ENCODE data around the gene INO80B. TPM values are rescaled to one million over a fixed set of nuclear protein-coding genes. Genes with fewer than 3 reads are reported as not detected.

Gene INO80B
- total and polyA plus RNA-seq, 2 of the 8 experiments (the other 6 are each of a cell fraction or from before 2014, with no cell fraction given) = 3.9 to 18.5 TPM

DNA sequence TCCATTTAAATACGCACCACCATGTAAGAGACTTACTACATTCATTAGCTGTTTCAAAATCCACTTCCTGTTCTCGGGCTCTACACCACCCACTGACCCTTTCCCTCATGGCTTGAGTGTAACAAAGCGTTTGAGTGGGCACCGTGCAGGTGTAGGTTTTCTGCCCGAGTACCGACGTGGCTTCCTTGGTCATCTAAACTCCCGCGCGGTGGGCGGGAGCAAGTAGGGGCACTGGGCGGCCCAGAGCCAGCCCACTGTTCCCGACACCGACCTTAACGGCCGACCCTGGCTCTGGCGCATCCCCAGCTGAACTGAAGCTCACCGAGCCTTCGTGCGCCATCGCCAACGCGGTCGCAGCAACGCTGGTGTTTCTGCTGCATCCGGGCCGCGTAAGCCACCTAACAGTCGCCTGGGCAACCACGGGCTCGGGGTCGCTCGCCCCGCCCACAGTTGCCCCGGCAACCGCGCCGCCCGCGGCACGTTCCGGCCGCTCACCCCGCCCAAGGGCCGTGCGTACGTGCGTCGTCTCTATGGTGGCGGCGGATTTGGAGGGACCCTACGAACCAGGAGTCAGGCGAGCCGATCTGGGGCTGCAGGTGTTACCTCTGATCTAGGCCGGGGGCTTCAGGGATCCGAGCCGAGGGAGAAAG is 33.5 kb upstream of the INO80B start, which contains the start of the genes C2orf81 and WDR54:
Gene C2orf81 (minus strand): TSS at position 399 of the 650 bp plus-strand sequence. CDS start 59 bp downstream, at position 340.
Gene WDR54 (plus strand): TSS at position 510 of the 650 bp plus-strand sequence. CDS start 424 bp downstream, outside the sequence.
- no peaks in the 10 kb centered on the region for H3K79me2 ChIP-seq (ENCODE audit: control insufficient read depth in 1 of 2, insufficient read depth in 2 of 2, low read length in 2 of 2)
- H3K9ac ChIP-seq (replicated peaks in 1 of 4; ENCODE audit: extremely low read depth in 1 of 4, low read depth in 3 of 4, low read length in 3 of 4) = peak within 1 kb of the TSS in 3 of 4 experiments; percentile 62 to 76 (median 75); a peak in 6 of 7 replicates
- peak within 1 kb of the TSS; percentile 63 for H3K56ac ChIP-seq (replicated peaks; ENCODE audit: insufficient read length, low read depth, low read length)
- H3K27ac ChIP-seq (ENCODE audit: low read depth, low read length) = peak within 1 kb of the TSS; percentile 51; the same call in 1 of the 2 replicates
- H2BK12ac ChIP-seq (ENCODE audit: low read depth, low read length) = no peak within 1 kb of the TSS
- peak within 1 kb of the TSS; percentile 50 for H4K5ac ChIP-seq (ENCODE audit: insufficient read length, low read depth, low read length)
- FAIRE-seq = no peak
- CTCF ChIA-PET (ENCODE audit: partially characterized antibody) = interaction anchor here (0.6 to 1.3 kb wide), 2 partner anchors 54 to 125 kb away, joined by 3 to 4 read pairs; no protein-coding TSS in a partner anchor
- peak within 1 kb of the TSS; percentile 51 to 92 (median 74) for H3K4me3 ChIP-seq (ENCODE audit: extremely low read depth in 1 of 4, insufficient read depth in 2 of 4, low read depth in 3 of 4, low read length in 4 of 4)
- peaks cover 10% of the 10 kb centered on the region for H3K23me2 ChIP-seq (ENCODE audit: low read depth, low read length)
- H3K36me3 ChIP-seq (ENCODE audit: control insufficient read depth in 2 of 4, insufficient read depth in 4 of 4, low read length in 3 of 4) = peaks cover 0 to 19% (median 7%) of the 10 kb centered on the region in 4 experiments; a peak in 6 of 8 replicates
- no peak within 1 kb of the TSS for H3K23ac ChIP-seq (ENCODE audit: insufficient read length)
- H3K4ac ChIP-seq (replicated peaks; ENCODE audit: insufficient read length, low read depth, low read length) = peak within 1 kb of the TSS; percentile 32
- no peak within 1 kb of the TSS; the same call in 1 of the 2 replicates for H2BK20ac ChIP-seq (ENCODE audit: low read length)
- DNase-seq (ENCODE audit: low read depth in 1 of 2, low spot score in 2 of 2) = peak; percentile 84 to 96
- H4K91ac ChIP-seq (replicated peaks; ENCODE audit: insufficient read length, low read length) = no peak within 1 kb of the TSS
- peaks cover 0 to 5% (median 3%) of the 10 kb centered on the region in 4 experiments; a peak in 3 of 7 replicates for H3K4me1 ChIP-seq (replicated peaks in 1 of 4; ENCODE audit: control insufficient read depth in 3 of 4, insufficient read depth in 4 of 4, low read length in 3 of 4)
- H2BK5ac ChIP-seq (ENCODE audit: low read depth, low read length) = peak within 1 kb of the TSS; percentile 52; the same call in 1 of the 2 replicates
- H3K18ac ChIP-seq (ENCODE audit: extremely low read depth, low read length) = peak within 1 kb of the TSS; percentile 84
- H2BK15ac ChIP-seq (ENCODE audit: low read length) = no peak within 1 kb of the TSS
- H3K9me3 ChIP-seq (ENCODE audit: insufficient read depth in 2 of 2, low read depth in 1 of 2, low read length in 1 of 2) = no peaks in the 10 kb centered on the region
- H3K4me2 ChIP-seq (ENCODE audit: insufficient read depth in 1 of 2, low read depth in 2 of 2, low read length in 2 of 2) = peak within 1 kb of the TSS; percentile 74 to 97
- 0 out of 7 replicates have a peak, but pooled peaks cover 0 to 2% (median 0%) of the 10 kb centered on the region in 4 experiments for H3K27me3 ChIP-seq (replicated peaks in 1 of 4; ENCODE audit: control insufficient read depth in 3 of 4, extremely low read depth in 1 of 4, insufficient read depth in 3 of 4, low read length in 3 of 4)
- H4K20me1 ChIP-seq (replicated peaks in 1 of 2; ENCODE audit: control insufficient read depth in 1 of 2, insufficient read depth in 2 of 2, low read length in 2 of 2) = peaks cover 1 to 15% of the 10 kb centered on the region in 2 experiments
- no peak within 1 kb of the TSS for H3K14ac ChIP-seq (ENCODE audit: insufficient read length)
- H3K79me1 ChIP-seq (ENCODE audit: low read depth, low read length) = no peaks in the 10 kb centered on the region
- POLR2A ChIA-PET (ENCODE audit: partially characterized antibody) = interaction anchor here (0.7 to 3.5 kb wide), 15 partner anchors 8 to 118 kb away, joined by 3 to 24 read pairs (median 5); partner anchors contain the start of genes INO80B and WBP1
- WGBS, 2 experiments (ENCODE audit: extremely low coverage in 1 of 2, insufficient coverage in 1 of 2, insufficient read length in 1 of 2, insufficient replicate concordance in 2 of 2, low coverage in 1 of 2, low lambda C conversion rate in 2 of 2, missing lambda C conversion rate in 1 of 2) = 3% methylated on average over 54 of the region's 57 CpGs; no CpG with 5 or more reads in 1 of the 2 experiments
- H4K8ac ChIP-seq (ENCODE audit: extremely low read depth, insufficient read depth, low read length) = peak within 1 kb of the TSS; percentile 93
- H2AK5ac ChIP-seq (ENCODE audit: low read depth, low read length) = 0 out of 2 replicates have a peak within 1 kb of the TSS, but pooled peaks have one; percentile 25
- no peak within 1 kb of the TSS for H2BK120ac ChIP-seq (replicated peaks; ENCODE audit: low read depth, low read length)
- H2AFZ ChIP-seq (ENCODE audit: low read length) = peak within 1 kb of the TSS; percentile 89
- TF ChIP-seq PHF8 (conservative IDR thresholded peaks at IDR 0.05; ENCODE audit: low read depth, low read length) (peak; percentile 65), POLR2AphosphoS5 (IDR thresholded peaks at IDR 0.05; ENCODE audit: low read depth, low read length) (peak; percentile 94), ASH2L (IDR thresholded peaks at IDR 0.05; ENCODE audit: low read length) (peak; percentile 86), SAP30 (IDR thresholded peaks at IDR 0.05; ENCODE audit: insufficient read depth, insufficient replicate concordance, low read length) (no peak), GTF2F1 (IDR thresholded peaks at IDR 0.05; ENCODE audit: borderline replicate concordance, low read depth, low read length) (0 out of 2 replicates have a peak, but pooled peaks have one; percentile 54), HDAC2 (IDR thresholded peaks at IDR 0.05; ENCODE audit: borderline replicate concordance in 1 of 2, low read depth in 2 of 2, low read length in 2 of 2) (peak in 1 of 2 experiments; percentile 88; a peak in 2 of 4 replicates), SP1 (IDR thresholded peaks at IDR 0.05; ENCODE audit: low read depth, low read length) (0 out of 2 replicates have a peak, but pooled peaks have one; percentile 6), ZNF274 (IDR thresholded peaks at IDR 0.05; ENCODE audit: borderline replicate concordance, extremely low read depth, low read length) (no peak), EGR1 (IDR thresholded peaks at IDR 0.05; ENCODE audit: borderline replicate concordance, low read depth, low read length) (0 out of 2 replicates have a peak, but pooled peaks have one; percentile 29), SRF (IDR thresholded peaks at IDR 0.05; ENCODE audit: low read depth, low read length) (no peak)
- TF ChIP-seq, protein P1, sequence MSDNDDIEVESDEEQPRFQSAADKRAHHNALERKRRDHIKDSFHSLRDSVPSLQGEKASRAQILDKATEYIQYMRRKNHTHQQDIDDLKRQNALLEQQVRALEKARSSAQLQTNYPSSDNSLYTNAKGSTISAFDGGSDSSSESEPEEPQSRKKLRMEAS (IDR thresholded peaks at IDR 0.05) = peak; percentile 95
